ENCODE results near the gene DDX47.
A peak's percentile ranks its signal among the peaks of the same experiment; 100 is the strongest.
"Not testable (repeated sequence)": the region's sequence is repeated elsewhere in the genome, so short reads cannot be mapped to it uniquely, and the experiment has no call there.

The DDX47 gene

GRCh38 chr12:12837025-12837812 is 24.1 kb downstream of the DDX47 start:
- H3K4me2 ChIP-seq (ENCODE audit: low read length): peak overlapping the region; percentile 0
- no peaks in the 10 kb centered on the region for H3K9me3 ChIP-seq (ENCODE audit: control insufficient read depth, low read length)
- no peak overlapping the region for H2AFZ ChIP-seq
- peaks cover 17% of the 10 kb centered on the region for H3K4me1 ChIP-seq
- no peak overlapping the region for H3K27ac ChIP-seq
- peak overlapping the region; percentile 12 for H3K4me3 ChIP-seq (ENCODE audit: low read depth, low read length)
- no peak overlapping the region for H3K9ac ChIP-seq
- no peaks in the 10 kb centered on the region for H3K79me2 ChIP-seq
- H3K36me3 ChIP-seq (ENCODE audit: control insufficient read depth, insufficient read depth, low read length): no peaks in the 10 kb centered on the region
- TF ChIP-seq, protein P1, sequence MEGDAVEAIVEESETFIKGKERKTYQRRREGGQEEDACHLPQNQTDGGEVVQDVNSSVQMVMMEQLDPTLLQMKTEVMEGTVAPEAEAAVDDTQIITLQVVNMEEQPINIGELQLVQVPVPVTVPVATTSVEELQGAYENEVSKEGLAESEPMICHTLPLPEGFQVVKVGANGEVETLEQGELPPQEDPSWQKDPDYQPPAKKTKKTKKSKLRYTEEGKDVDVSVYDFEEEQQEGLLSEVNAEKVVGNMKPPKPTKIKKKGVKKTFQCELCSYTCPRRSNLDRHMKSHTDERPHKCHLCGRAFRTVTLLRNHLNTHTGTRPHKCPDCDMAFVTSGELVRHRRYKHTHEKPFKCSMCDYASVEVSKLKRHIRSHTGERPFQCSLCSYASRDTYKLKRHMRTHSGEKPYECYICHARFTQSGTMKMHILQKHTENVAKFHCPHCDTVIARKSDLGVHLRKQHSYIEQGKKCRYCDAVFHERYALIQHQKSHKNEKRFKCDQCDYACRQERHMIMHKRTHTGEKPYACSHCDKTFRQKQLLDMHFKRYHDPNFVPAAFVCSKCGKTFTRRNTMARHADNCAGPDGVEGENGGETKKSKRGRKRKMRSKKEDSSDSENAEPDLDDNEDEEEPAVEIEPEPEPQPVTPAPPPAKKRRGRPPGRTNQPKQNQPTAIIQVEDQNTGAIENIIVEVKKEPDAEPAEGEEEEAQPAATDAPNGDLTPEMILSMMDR (IDR thresholded peaks at IDR 0.05): peak; percentile 49
- H3K27me3 ChIP-seq (ENCODE audit: control insufficient read depth, insufficient read depth, low read length): no peaks in the 10 kb centered on the region

GRCh38 chr12:12837813-12838153 is 24.6 kb downstream of the DDX47 start:
- Histone ChIP-seq H3K9me3 (ENCODE audit: control insufficient read depth, low read length) (no peaks in the 10 kb centered on the region), H2AFZ (no peak overlapping the region), H3K4me2 (ENCODE audit: low read length) (no peak overlapping the region), H3K9ac (no peak overlapping the region), H3K4me3 (ENCODE audit: low read depth, low read length) (no peak overlapping the region), H3K79me2 (no peaks in the 10 kb centered on the region), H3K4me1 (peaks cover 17% of the 10 kb centered on the region), H3K36me3 (ENCODE audit: control insufficient read depth, insufficient read depth, low read length) (no peaks in the 10 kb centered on the region), H3K27ac (no peak overlapping the region), H3K27me3 (ENCODE audit: control insufficient read depth, insufficient read depth, low read length) (no peaks in the 10 kb centered on the region)
- TF ChIP-seq, protein P1 (IDR thresholded peaks at IDR 0.05): no peak

DNA sequence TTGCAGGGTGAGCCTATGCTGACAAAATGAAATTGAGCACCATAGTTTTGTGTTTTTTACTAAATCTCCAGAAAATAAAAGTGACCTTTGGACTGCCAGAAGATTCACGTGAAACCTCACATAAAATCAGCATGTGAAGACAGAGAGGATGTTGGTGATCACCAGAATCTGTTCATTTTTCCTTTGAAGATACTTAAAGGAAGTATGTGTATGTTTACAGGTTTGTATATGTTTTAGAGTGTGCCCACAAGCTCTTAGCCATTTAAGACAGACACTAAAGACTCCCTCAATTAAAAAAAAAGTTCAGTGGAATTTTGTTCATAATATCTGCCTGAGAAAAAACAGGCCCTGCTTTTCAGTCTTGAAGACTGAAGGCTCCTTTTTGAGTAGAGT is 25.9 kb downstream of the DDX47 start:
- no peaks in the 10 kb centered on the region for H3K9me3 ChIP-seq (ENCODE audit: control insufficient read depth, low read length)
- TF ChIP-seq, protein P1 (IDR thresholded peaks at IDR 0.05): no peak
- H3K27me3 ChIP-seq (ENCODE audit: control insufficient read depth, insufficient read depth, low read length): no peaks in the 10 kb centered on the region
- H3K9ac ChIP-seq: no peak overlapping the region
- H3K4me1 ChIP-seq: peaks cover 17% of the 10 kb centered on the region
- H2AFZ ChIP-seq: no peak overlapping the region
- no peak overlapping the region for H3K4me2 ChIP-seq (ENCODE audit: low read length)
- no peak overlapping the region for H3K27ac ChIP-seq
- H3K4me3 ChIP-seq (ENCODE audit: low read depth, low read length): no peak overlapping the region
- no peaks in the 10 kb centered on the region for H3K36me3 ChIP-seq (ENCODE audit: control insufficient read depth, insufficient read depth, low read length)
- H3K79me2 ChIP-seq: no peaks in the 10 kb centered on the region

DNA sequence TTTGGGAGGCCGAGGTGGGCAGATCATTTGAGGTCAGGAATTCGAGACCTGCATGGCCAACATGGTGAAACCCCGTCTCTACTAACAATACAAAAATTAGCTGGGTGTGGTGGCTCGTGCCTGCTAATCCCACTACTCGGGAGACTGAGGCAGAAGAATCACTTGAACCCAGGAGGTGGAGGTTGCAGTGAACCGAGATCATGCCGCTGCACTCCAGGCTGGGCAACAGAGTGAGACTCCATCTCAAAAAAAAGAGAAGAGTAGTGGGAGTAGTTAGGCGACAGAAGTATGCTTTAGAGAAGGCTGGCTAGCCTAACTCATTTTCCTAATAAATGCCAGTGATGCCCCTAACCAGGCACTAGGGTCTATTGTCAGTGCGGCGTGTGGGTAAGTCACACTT is 26.3 kb downstream of the DDX47 start:
- not testable (repeated sequence) for H3K4me2 ChIP-seq (ENCODE audit: low read length); H3K36me3 ChIP-seq (ENCODE audit: control insufficient read depth, insufficient read depth, low read length); H2AFZ ChIP-seq; H3K27me3 ChIP-seq (ENCODE audit: control insufficient read depth, insufficient read depth, low read length); H3K79me2 ChIP-seq; H3K9ac ChIP-seq; H3K9me3 ChIP-seq (ENCODE audit: control insufficient read depth, low read length); H3K4me3 ChIP-seq (ENCODE audit: low read depth, low read length); H3K27ac ChIP-seq
- H3K4me1 ChIP-seq: peaks cover 17% of the 10 kb centered on the region

- Histone ChIP-seq H3K27ac (no peak overlapping the region), H3K4me2 (ENCODE audit: low read length) (no peak overlapping the region), H3K4me1 (peaks cover 13% of the 10 kb centered on the region), H3K9me3 (ENCODE audit: control insufficient read depth, low read length) (no peaks in the 10 kb centered on the region), H3K79me2 (no peaks in the 10 kb centered on the region), H3K36me3 (ENCODE audit: control insufficient read depth, insufficient read depth, low read length) (no peaks in the 10 kb centered on the region), H3K27me3 (ENCODE audit: control insufficient read depth, insufficient read depth, low read length) (no peaks in the 10 kb centered on the region), H3K9ac (no peak overlapping the region), H3K4me3 (ENCODE audit: low read depth, low read length) (no peak overlapping the region), H2AFZ (no peak overlapping the region)
- TF ChIP-seq, protein P1 (IDR thresholded peaks at IDR 0.05): no peak
These were observed 26.9 kb downstream of the DDX47 start for GRCh38 chr12:12839873-12840579.

All from parathyroid adenoma (tissue), 2 donors.